HG03039 (cell line): ENCODE measurements around the gene MTFR1L.

Source experiments
- ATAC-seq: cut with Tn5 transposase; IDR thresholded peaks from one replicate; pipeline ENCODE4 v1.9.1; 2021; ENCODE audit warnings: mild to moderate bottlenecking, moderate library complexity; ENCODE audit not compliant: unreplicated experiment

Gene MTFR1L

DNA sequence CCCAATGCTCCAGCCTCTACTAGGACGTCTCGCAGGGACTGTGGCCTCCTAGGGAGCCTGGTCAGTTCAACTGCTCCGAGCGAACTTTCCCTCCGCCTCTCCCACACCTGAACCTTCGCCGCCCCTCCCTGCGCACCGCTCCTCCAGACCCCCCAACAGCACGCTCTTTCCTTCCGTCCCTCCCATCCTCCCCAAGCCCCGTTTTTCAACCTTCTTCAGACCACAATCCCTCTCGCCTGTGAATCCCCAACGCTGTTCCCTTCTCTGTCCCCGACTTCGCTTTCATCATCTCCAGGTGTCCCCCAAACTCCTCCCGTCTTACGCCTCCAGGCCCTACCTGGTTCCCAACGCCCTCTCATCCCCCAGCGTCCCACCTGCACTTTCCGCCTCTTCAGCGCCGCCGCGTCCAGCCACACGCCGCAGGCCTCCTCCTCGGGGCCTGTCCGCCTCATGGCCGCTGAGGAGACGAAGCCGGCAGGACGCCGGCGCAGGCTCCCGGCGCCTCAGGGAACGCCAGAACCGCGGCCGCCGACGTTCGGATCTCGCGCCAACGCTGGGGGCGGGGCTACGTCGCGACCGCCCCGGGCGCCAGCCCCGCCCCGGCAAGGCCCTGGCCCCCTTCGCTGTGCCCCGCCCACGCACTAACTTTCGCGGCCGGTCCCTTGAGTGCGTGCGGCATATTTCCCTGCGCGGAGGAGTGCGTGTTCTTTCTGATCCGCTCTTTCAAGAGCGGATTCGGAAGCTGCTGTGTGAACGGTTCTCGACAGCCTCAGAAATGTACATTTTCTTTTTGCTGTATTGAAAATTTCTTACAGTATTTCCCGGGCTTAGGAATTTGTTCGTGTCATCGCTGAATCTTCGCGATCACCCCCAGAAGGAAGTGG, 39.4 kb downstream of the MTFR1L start, which contains the start of gene AUNIP:
Gene AUNIP, minus strand, starts transcription at position 552 of the 884 bp plus-strand sequence. Its CDS starts 100 bp downstream, at position 452.
- peak; percentile 74 for ATAC-seq

DNA sequence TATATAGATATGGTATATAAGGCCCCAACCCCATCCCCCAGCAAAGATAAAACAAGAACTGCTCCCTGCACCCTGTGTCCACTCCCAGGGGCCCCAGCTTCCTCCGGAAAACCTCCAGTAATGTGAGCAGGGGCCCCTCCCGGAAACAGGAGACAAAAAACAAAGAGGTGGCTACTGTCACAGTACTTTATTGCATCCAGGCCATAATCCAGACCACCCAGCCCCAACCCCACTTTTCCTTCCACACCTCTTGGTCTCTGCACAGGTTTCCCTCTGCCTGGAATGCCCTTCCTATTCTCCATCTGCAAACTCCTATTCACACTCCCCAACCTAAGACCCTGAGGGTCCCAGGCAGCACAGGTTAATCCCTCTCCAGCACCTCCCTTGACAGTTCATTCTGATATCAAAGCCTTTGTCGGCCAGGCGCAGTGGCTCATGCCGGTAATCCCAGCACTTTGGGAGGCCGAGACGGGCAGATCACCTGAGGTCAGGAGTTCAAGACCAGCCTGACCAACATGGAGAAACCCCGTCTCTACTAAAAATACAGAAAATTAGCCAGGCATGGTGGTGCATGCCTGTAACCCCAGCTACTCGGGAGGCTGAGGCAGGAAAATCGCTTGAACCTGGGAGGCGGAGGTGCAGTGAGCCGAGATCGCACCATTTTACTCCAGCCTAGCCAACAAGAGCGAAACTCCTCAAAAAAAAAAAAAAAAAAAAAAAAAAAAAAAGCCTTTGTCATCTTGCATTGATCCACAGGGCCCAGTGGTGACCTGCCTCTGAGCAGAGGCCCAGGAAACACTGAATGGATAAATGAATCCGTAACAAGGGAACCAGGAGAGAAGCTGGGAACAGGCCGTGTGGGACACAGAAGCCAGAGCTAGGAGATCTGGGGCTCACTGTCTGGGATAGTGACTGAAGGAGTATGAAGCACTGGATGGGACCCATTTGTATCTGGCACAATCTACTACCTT, 41.8 kb downstream of the MTFR1L start:
- ATAC-seq, result no peak

DNA sequence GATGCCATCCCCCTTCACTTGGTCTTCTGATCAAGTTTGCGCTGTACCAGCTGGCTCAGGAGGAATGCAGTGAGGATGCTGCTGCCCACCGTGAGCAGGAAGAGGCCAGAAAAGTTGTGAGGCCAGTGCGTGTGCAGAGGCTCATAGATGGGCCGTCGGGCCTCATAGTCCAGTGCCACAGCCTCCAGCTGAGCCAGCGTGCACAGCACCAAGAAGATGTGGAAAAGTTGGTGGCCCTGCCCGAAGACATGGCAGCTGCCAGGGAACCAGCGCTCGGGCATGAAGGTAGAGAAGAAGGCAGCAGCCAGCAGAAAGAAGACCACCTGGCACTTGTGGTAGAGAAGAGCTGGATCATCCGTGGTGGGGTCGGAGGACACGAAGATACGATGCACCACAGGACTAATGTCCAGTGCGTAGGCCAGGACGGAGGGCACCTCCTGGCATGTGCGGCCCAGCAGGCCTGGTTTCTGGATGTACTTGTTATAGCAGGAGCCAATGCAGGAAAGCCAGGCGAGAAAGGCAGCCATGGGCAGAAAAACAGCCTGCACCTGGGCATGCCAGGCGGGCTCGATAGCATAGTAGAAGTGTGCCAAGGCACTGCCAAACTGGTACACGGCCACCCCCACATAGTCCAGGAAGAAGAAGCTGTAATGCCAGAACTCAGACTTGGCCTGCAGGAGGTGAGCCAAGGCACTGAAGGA, 43.2 kb downstream of the MTFR1L start:
- no peak for ATAC-seq

DNA sequence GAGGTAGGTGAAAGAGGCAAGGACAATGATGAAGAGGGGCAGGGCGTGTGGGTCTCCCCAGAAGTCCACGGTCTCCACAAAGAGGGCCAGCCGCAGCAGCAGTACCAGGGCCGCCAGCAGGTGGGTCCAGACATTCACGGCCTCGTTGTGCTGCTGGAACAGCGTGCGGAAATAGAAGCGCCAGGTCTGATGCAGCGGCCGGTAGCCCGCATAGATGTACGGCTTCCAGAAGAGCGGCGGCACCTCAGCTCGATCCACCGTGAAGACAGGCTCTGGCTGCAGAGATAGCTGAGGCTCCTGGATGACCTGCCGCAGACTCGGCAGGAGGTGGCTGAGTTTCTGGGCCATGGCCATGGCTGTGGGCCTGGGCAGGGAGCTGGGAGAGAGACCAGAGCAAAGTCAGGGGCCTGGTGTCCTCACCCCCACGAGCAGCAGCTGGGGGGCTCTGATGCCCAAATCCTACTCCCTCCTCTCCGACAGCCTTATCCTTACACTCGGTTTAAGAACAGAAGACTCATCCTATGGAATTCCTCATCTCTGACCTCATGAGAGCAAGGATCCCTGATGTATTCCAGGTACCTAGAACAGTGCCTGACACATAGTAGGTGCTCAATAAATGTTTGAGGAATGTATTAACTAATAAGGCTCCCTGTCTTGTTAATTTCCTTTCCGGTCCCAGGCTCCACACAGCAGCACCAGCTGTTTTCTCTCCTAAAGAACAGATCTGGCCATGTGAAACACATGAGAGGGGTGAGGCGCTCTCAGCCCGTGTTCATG, 43.9 kb downstream of the MTFR1L start:
- no peak for ATAC-seq

DNA sequence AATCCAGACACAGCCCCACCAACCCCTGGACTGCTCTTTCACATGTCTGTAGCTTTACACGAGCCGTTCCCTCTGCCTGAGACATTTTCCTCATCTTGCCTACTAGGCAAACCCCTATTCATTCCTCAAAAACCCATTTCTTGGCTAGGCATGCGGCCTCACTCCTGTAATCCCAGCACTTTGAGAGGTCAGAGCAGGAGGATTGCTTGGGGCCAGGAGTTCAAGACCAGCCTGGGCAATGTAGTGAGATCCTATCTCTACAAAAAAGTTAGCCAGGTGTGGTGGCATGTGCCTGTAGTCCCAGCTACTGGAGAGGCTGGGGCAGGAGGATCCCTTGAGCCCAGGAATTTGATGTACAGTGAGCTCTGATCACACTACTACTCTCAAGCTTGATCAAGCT, 44.7 kb downstream of the MTFR1L start:
- ATAC-seq, result no peak

DNA sequence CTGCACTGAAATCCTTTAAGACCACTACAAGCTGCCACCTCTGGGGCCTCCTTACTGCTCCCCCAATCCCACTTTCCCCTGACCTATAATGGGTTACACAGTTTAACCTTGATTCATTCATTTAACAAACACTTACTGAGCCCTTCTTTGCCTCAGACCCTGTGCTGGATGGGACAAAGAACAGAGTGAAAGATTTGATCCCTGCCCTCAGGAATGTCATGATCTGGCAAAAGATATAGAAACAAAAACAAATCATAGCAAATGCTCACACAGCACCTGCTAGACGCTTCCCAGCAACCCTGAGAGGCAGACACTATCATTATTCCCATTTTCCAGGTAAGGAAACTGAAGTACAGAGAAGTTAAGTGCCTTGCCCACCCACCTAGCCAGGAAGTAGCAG, 46.5 kb downstream of the MTFR1L start:
- ATAC-seq, result no peak

DNA sequence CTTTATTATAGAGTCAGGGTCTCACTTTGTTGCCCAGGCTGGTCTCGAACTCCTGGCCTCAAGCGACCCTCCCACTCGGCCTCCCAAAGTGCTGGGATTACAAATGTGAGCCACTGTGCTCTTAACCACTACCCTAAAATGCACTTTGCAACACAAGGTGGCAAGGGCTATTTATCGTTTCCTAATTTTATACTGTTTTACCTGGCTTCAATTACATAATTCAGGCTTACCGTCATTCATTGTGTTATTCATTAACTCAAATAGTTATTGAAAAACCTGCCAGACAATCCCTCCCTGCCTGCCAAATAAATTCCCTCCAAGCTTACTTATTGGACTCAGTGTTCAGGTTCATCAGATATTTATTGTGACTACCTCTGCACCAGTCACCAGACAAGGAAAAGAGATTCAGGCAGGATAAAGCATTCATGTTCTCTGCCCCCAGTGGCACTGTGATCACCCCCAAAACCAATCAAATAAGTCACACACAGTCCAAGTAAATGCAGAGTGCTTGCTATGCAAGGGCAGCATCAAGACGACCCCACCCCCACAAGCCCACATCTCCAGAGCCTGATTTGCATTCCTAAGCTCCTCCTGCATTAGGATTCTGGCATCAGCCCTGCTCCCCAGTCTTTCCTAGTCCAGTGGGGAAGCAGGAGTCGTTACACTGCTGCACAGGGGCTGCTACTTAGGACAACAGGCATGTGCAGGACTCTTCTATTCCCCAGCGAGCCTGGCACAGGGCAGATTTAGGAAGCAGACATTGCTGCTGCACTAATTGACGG, 47.6 kb downstream of the MTFR1L start:
- ATAC-seq, result no peak

DNA sequence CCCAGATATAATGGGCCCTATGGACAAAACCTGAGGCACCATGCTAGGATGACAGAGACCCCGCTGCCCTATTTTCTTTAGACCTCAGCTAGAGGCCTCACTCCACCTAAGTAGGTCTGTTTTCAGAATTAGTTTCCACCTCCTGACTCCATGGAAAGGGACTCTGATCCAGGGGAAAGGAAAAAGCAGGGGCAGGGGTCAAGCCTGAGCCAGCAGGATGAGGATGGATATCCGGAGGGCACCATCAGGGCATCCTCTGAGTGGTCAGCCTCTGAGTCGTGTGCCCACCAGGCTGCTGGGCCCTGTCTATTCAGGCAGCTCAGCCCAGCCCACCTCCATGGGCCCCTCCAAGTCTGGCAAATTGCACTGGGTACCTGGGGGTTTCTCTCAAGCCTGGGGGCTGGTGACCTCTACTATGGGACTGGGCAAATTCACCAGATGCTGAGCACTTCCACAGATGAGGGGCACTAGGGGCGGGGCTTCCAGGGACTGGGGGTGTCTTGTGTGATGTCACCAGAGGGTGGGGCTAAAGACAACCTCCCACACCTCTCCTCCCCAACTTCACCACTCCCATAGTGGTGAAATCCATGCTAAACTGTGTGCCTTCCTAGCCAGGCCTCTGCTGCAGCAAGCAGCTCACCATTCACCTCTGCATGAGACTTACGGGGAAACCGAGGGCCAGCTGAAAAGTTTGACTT, 50.3 kb downstream of the MTFR1L start:
- no peak for ATAC-seq

DNA sequence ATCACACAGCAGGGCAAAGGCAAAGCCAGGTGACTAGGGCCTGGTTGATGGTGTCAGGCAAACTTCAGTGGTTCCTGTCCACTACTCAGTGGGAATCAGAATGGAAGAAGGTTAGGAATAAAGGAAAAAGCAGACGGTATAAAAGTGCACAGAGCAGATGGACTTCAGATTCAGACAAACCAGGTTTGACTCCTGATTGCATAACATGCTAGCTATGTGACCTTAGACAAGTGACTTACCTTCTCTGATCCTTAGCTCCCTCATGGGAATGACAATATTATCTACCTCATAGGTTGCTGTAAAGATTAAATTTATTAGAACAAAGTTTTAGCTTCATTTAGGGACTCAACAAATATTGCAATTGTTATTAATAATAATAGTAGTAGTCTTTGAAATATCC, 50.9 kb downstream of the MTFR1L start:
- ATAC-seq, result no peak

DNA sequence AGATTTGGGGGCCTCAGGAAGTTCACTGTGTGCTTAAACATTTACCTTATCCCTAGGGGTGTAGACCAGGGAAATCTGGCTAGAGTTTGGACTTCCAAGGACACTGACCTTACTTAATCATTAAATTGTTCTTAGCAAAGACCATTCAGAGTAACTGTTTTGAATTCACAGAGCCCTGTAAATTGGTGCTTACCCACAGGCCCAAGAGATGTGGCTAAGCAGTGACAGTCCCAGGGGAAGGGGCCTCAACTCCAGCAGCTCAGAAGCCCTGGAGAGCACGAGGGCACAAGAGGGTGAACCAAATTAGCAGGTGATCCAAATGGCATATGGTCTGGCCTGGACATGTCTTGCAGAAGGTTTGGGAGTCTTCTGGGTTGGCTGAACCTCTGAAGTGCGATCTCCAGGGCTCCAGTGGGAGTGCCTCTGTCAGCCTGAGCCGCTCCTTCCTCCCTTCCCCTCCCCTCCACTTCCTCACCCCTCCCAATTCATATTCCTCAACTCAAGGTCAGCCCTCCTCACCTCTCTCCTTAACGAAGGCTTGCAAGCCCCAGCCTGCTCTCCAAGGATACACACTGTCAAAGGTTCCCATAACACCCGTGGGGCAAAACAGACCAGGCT, 51.4 kb downstream of the MTFR1L start:
- ATAC-seq, result no peak

DNA sequence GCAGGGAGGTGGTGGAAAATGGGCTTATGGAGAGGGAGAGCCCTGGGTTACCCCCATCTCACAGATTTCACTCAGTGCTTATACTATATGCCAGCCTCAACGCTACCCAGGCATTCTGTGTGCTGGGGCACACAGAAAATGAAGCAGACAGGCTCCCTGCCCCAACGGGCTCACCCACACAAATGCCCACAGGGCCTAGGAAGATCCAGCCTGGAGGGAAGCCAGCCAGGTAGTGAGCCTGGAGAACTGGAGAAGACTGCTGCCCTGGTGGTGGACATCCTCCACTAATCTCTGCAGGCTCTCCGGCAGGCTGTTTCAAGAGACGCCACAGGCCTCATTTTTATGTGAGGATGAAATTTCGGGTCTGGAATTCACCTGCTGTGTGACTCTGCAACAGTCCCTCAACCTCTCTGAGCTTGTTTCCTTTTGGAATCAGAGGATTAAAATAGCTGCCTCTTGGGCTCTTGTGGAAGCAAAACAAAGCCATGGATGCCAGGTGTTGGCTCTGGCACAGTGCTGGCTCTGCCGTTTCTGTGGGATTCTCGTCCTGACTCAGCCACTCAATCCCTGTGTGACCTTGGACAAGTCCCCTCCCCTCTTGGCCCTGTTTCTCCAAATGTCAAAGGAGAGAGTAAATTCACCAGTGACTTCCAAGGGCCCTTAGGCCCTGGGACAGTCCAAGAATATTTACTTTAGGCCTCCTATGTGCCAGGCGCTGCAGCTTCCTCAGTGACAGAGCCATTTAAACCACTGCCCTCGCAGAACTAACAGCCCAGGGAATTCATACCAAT, 52.1 kb downstream of the MTFR1L start:
- no peak for ATAC-seq

DNA sequence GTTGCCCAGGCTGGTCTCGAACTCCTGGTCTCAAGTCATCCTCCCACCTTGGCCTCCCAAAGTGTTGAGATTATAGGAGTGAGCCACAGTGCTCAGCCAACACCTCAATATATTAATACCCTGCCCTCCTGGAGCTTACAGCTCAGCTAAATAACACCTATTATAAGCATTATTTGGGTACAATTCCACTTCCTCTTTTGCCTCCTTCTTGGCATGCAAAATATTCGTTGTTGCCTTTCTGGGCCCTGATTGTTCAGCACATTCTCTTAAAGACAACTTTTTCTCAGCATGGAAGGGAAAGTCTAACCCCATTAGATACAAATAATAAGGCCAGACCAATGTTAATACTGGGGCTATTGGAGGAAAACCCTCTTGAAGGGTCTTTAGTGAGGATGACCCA, 53.0 kb downstream of the MTFR1L start:
- ATAC-seq, result no peak

DNA sequence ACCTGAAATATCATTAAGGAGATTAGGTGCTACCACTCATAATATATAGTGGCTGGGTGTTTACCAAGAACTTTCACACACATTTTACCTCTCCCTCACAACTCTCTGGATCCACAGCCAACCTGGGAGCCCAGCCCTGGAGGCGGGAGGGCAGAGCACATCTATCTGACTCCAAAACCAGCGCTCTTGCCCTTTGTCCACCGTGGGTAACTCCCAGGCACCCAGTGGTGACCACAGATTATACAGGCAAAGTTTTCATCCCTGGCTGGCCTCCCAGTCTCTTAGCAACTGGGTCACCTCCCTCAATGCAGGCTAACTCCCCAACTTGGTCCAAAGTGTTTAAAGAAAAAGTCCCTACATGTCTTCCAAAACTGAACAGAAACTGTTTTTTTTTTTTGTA, 53.4 kb downstream of the MTFR1L start:
- no peak for ATAC-seq

DNA sequence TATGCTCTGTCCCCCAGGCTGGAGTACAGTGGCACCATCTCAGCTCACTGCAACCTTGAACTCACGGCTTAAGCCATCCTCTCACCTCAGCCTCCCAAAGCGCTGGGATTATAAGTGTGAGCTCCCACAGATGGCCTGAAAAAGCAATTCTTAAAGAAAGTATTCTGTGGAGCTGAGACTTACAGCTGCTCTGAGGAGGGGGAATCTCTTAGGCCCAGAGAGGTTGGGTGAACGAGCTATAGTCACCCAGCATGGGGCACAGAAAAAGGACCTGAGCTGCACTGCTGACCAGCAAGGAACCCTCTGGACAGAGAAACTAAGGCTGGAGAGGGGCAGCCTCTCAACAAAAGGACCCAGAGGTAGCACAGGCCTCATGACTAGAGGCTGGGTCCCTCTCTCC, 54.5 kb downstream of the MTFR1L start:
- no peak for ATAC-seq

DNA sequence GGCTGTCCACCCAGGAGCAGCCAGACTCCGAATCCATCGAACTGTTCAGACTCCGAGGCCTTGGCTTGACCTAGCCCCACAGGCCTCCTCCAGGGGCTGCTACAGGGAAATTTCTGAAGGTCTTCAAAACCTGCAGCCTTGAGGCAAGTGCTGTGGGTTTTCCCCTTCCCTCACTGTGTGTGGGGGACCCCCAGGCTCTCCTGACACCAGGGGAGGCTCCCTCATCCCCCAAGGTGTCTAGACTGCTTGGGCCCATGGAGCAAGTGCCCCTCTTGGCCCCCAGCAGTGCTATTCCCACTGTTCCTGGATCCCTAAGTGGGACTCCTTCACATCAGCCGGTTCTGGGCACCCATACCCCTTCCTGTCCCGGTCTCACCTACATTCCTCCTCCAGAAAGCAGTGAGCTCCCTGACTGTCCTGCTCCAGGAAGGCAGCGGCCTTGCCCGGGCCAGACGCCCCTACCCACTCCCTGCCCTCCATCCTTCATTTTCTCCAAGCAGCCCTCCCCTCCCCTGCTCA, 54.9 kb downstream of the MTFR1L start:
- no peak for ATAC-seq

DNA sequence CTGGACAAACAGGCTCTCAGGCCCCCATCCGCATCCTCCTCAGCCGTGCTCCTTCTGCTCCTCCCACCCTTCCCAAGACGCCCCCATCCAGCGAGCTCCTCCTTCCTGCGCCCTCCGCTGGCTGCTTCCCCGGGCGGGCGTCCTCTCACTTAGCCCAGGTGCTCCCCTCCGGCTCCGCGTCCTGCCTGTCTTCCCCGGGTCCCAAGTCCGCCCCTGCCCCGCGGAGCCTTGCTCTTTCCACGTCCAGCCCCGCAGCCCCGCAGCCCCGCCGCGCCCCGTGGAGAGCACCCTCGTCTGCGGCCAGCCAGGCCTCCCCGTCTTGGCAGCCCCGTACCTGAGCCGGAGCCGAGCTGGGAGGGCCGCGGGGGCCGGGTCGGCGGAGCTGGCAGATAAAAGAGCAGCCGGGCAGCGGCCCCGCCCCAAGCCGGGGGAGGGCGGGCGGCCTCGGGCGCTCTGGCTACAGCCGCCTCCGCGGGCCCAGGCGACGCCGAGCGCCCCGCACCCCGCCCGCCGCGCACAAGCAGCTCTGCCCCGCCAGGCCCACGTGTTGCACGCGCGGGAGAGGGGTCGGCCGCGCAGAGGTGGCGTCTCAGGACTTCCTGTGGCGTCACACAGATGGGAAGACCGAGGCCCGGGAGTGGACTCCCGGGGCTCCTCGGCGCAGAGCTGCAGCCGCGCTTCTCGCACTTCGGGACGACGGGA, 55.6 kb downstream of the MTFR1L start, which contains the start of gene PAQR7:
Gene PAQR7, minus strand, starts transcription at position 555 of the 702 bp plus-strand sequence. CDS start 11,869 bp downstream, outside the sequence.
- ATAC-seq, result no peak
